Measurements from ENCODE around the gene ARVCF.

Gene ARVCF

DNA sequence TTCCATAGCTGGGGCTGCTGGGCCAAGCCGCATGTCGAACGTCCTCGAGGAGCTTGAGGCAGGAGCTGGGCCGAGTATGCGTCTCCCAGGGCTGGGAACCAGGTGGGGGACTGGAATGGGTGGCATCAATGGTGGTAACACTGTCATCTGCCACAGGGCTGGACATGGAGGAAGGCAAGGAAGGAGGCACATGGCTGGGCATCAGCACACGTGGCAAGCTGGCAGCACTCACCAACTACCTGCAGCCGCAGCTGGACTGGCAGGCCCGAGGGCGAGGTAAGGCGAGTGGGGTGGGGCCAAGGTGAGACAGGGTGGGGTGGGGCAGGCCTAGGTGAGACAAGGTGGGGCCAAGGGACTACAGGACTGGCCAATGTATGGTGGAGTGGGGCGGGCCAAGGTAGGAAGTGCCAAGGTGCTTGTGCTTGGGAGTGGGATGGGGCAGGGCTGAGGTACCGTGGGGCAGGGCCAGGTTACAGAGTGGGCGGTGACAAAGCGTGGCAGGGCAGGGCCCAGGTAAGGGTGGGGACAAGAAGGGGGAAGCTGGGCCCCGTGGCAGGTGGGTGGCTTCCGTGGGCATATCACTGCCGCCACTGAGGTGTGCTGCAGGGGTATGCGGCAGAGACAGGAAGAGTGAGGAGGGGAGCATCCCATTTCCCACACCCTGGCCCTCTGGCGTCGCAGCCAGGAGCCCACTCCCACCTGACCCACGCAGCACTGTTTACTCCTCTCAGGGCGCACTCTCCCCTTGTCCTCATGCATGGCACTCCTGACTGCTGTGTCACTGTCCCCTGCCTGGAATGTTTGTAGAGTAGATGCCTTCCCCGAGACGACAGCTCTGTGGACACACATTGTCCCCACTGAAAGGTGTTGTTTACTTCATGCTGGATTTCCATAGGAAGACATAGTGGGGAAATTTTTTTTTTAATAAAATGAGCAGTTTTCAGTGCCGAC, 36.0 kb upstream of the ARVCF start:
- DNase-seq, result no peak

DNA sequence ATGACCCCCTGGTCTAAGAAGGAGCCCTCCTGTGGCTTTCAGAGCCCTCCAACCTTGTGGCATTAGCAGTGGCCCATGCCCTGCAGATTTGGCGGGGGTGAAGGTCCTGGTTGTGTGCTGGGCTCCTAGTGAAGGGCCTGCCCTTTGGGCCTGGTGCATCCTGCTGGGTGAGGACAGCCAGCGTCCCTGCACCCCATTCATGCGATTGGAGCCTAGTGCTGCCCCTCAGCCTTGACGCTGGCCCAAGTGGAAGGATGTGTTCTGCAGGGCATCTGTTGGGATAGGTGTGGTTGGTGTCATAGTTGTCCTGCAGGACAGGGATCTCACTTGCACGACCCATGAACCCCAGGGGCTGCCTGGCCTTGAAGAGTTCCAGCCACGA, 35.3 kb upstream of the ARVCF start:
- DNase-seq, result no peak

DNA sequence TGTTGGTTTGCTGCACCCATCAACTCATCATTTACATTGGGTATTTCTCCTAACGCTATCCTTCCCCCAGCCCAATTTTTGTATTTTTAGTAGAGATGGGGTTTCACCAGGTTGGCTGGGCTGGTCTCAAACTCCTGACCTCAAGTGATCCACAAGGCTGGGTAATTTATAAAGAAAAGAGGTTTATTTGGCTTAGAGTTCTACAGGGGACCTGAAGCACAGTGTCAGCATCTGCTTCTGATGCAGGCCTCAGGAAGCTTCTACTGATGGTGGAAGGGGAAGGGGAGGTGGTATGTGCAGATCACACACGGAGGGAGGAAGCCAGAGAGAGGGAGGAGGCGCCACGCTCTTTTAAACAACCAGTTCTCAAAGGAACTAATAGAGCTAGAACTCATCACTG, 30.1 kb upstream of the ARVCF start:
- DNase-seq, result no peak

DNA sequence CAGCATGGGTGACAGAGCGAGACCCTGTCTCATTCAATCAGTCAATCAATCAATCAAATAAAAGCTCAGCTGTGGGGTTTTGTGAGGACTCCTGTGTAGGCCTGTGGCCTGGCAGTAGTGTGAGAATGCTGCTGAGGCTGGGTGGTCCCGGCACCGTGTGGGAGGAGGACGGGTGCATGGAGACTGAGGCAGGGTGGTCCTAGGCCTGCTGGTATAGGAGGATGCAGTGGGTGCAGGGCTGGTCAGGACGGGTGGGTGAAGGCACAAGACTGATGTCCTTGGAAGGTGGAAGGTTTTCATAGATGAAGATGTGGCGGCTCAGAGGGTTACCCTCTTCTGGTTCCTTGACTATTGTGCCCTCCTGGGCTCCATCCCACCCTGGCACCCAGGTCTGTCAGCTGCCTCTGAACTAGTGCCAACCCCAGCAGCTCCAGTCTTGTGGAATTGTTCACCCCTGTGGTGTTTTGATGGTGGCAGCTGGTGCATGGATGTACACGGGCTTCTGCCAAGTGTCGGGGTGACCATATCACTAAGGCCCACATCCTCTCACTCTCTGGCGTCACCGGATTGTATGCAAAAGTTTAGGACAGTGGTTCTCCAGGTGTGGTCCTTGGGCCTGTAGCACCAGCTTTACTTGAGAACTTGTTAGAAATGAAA, 28.0 kb upstream of the ARVCF start:
- DNase-seq, result no peak

DNA sequence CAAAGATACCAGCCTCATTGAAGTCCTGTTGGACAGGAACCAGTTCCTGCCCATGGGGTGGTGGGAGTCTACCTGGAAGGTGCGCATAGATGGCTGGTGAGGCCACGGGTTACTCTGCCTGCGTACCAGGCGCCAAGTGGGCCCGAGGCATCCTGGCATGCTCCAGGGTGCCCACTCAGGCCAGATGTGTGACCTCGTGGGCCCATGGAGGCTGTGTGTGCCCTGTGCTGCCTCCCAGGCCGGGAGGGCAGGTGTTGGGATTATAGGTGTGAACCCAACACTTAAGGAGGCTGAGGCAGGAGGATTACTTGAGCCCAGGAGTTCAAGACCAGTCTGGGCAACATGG, 27.3 kb upstream of the ARVCF start:
- DNase-seq, result no peak

DNA sequence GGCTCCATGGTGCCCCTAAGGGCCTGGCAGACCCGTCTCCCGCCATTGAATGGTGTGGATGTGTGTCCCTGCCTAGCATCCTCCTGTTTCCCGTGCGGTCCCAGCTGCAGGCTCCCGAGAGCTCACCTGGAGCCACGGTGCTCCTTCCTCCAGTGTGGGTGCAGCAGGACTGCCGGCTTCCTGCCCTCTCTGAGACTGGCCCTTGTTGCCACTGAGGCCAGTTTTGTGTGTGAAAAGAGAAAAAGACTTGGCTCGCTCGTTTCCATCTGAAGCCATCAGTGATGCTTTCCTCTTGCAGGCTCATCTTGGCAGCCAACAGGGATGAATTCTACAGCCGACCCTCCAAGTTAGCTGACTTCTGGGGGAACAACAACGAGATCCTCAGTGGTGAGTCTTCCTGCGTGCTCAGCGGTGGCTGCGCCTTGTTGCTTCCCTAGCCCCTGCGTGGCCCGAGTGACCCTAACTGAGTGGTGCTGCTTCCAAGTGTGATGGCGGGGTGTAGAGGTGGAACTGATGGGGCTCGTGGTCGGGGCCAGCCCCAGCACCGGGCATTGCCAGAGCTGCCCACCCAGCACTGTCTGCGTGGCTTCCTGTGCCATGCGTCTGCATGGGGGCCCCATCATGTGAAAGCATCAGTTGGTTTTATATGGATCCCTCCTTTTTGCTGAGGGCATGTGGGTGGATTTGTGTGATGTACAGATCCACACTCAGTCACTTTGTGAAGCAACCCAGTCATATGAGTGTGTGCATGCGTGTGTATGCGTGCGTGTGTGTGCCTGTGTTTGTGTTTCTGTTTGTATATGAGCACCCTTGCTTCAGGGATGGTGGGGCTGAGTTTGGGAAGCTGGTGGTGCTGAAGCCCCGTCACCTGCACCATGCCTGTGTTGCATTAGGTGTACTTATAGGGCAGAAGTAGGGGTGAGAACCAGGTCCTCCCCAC, 26.7 kb upstream of the ARVCF start:
- no peak for DNase-seq

DNA sequence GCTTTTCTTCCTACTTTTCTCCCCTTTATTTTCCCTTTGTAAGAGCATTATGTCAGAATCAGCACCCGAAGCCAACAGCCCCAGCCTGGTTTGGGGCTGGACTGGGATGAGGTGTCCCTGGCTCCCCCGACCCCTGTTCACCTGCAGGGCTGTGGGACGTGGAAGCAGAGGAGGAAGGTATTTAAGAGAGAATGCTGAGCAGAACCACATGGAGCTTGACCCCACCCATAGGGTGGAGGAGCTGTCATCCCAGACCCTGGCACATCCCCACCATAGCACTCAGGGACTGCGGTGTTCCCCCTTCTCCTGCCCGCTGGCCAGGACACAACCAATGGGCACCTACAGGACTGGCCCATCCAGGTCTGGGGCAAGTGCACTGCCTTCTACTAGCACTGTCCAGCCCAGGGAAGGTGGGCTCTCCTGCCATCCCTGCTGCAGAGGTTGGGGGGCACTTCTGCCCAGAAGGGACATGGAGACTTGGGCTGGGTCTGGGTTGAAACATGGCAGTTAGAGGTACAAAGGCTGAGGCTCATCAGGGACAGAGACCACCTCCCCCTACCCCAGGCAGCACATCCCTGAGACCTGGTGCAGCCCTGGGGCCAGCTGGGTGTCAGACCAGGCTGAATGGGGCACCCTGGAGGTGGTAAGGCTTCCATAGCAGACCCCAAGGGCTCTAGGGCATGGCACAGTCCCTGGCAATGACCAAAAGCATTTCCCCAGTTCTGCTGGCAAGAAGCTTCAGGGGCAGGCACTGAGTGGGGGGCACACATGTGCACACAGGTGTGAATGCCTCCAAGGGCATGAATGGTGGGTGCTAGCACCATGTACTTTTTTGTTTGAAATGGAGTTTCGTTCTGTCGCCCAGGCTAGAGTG, 23.9 kb upstream of the ARVCF start:
- no peak for DNase-seq

DNA sequence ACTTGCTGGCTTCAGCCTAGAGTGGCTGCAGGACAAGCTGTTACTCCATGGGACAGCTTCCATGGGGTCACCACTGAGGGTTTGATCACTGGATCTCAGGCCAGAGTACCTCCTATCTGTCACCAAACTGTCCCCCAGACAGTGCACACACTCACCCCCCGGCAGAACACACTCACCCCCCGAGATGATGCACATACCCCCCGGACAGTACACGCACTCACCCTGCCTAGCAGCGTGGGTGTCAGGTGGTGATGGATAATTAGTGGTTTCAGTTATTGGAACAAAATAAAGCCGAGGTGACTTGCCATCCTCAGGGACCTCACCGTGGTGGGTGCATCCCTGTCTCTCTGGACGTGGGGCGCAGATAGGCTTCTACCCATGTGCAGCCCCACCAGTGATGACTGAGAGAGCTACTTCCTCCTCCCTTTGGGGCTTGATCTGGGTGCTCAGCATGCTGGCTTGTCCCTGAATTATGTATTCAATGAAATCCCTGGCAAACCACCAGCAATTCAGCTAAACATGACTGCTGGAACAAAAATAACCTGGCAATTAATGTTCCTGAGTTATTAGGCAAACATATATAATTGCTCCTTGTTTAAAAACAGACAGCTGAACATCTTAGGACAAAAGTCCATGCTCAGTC, 23.2 kb upstream of the ARVCF start:
- no peak for DNase-seq

DNA sequence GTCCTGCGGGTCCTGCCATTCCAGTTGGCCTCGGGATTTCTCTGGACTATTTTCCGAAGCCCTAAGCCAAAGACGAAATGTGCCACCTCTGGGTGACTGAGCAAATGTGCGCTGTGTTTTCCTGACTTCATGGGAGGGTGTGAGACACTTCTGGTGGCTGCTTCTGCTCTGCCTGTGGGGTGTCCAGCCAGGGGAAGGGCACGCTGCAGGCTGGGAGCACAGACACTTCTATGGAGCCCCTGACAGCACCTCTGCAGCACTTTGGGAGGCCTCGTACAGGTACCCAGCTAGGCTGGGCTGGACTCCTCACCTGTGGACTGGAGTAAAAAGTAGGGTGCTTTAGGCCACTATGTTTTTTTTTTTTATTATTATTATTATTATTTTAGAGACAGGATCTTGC, 22.0 kb upstream of the ARVCF start:
- no peak for DNase-seq

DNA sequence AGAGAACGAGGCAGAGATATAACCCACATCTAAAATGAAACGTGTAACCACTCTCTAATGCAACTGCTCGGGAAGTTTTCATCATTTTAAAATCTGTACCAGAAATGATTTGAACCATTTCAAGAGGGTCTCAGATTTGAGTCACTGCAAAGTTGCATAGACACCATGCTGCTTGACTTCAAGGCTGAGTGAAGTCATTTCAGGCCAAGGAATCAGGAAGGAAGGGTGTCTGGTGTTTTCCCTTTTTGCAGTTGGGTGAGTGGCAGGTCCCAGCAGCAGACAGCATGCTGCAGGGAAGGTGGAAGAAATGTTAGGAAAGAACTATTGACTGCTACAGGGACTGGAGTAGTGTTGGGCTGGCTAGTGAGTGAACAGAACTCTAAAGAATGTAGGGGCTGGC, 20.8 kb upstream of the ARVCF start:
- DNase-seq, result no peak

DNA sequence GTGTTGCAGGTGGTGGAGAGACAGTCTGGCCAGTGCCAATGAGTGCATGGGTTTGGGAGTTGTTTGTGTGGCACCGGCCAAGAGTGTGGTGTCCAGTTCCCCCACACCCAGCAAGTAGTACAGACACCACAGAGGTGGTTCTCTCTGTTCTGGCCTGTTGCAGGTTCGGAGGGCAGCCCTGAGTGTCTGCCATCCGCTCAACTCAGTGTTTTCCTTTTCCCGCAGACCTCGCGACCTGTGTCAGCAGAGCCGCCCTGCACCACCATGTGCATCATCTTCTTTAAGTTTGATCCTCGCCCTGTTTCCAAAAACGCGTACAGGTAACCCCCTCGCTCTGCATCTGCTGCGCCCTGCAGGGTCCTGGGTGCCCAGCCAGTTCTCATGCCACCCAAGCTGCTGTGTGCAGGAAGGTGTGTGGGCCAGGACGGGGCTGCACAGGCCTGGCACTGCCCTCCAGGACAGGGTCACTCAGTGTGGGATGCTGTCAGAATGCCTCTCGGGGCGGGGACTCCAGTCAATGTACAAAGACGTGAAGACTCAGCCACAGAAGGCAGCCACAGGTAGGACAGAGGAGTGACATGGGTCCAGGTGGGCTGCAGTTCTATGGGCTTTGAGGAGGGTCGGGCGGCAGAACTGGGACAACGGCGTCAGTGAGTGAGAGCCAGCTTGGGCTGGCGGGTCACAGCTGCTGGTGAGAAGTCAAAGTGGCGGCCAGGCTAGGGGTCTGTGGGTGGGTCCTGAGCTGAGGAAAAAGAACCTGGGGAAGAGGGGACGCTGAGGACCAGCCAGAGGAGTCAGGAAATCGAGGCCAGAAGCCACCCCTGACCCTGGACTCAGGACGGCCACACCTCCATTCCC, 20.1 kb upstream of the ARVCF start:
- no peak for DNase-seq

DNA sequence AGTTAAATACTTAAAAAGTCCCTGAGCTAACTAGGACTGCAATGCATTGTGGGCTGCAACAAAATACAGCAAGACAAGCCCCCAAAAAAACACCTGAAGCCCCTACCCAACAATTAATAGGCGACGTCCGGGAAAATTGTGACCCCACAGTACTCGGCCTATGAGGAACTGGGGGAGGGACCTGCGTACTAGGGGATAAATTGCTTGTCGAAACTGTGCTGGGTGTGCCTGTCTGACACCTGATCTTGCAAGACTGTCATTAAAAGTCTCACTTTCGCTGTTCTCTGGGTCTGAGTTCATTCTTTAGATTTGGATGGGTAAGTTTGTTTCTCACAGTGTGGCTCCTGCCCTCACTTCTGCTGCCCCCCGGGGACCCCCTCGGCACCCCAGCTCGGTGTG, 19.5 kb upstream of the ARVCF start:
- no peak for DNase-seq

DNA sequence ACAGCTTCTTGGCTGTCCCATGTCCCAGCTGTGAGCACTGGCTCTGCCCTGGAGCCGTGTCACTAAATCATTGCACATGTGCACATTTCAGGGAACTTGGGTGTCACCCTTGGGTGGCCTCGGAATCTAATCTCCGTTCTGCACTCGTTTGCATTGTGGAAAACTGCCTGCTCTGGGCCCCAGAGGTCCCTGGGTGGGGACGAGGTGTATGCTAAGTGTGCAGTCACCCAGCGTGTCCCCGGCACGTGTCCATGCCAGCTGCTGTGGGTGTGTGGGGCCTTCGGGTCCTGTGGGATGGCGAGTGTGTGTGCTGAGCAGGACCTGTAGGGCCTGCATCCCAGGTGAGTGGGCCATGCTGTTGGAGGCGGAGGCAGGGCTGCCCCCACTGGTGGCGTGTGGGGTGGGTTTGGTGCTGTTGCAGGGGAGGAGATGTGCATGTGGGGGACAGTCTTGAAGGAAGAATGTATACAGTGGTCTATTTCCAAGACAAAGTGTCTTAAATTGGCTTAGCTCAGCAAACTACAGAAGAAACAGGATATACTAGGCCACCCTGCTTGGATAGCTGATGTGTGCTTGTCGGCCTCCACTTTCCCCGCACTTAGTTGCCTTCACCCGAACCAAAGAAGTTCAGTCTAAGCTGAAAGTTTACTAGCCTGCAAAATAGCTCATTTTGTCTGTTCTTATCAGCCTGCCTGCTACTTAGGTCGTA, 18.9 kb upstream of the ARVCF start:
- DNase-seq, result no peak

DNA sequence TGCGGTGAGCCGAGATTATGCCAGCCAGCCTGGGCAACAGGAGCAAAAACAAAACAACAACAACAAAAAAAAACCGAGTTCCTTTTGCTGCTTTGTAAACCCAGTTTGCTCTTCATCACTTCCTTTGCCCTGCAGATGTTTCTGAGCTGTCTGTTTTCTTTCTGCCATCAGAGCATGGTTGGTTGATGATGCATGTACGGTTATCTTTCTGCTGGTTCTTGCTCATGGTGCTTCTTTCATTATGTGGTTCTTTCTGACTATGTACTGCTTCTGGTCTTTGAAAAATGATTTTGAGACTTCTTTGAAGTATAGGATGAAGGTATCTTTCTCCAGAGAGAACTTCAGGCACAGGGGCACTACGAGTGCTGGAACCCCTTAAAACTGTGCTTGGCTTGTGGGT, 17.5 kb upstream of the ARVCF start:
- DNase-seq, result no peak

DNA sequence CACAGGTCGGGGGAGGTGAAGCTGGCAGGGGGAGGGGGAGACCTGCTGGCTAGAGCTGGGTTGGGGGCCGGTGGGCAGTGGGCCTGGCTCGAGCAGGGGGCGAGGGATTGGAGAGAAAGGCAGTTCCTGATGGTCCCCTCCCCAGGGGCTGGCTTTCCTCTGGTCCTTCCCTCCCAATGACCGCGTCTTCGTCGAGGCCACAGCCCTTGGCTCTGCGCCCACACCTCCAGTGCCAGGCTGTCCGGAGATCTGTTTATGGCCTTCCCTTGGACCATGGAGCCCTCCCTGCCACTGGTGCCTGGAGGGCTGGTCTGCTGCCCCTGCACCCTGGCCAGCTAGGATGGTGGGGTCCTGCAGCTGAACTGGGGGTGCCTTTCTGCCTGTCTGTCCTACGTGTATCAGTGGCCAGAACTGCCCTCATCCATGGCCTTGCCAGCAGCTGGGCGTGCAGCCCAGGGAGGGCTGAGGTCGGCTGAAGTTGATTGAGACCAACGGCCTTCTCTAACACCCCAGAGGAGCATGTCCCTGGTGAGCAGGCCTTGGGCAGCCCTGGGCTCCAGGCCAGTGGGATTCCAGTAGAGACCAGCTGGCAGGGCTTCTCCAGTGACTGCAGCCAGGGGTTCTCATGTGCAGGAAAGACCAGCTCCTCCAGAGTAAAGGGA, 16.6 kb upstream of the ARVCF start:
- no peak for DNase-seq

DNA sequence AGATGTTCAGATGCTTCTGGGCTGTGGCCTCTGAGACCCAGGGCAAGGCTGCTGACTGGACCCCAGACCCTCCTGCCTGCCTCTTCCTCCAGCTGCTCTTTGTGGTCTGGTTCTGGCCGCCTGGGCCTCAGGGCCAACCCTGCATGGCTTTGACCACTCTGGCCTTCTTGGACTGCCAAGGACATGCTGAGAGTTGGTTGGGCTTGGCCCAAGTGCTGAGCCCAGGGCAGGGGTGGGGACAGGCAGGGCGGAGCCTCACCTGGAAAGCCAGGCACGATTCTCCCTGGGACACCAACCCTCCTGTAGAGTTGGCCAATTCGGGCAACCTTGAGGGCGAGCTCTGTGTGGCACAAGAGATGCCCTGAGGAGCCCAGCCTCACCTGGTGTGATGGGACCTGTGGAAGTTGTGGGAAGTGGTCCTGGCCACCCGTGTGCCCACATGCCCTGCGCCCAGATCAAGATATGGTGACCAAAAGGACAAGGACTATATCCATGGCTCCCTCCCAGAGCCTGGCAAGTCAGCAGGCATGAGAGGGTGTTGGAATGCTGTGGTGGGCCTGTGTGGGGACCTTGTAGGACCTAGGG, 15.9 kb upstream of the ARVCF start:
- DNase-seq, result no peak

DNA sequence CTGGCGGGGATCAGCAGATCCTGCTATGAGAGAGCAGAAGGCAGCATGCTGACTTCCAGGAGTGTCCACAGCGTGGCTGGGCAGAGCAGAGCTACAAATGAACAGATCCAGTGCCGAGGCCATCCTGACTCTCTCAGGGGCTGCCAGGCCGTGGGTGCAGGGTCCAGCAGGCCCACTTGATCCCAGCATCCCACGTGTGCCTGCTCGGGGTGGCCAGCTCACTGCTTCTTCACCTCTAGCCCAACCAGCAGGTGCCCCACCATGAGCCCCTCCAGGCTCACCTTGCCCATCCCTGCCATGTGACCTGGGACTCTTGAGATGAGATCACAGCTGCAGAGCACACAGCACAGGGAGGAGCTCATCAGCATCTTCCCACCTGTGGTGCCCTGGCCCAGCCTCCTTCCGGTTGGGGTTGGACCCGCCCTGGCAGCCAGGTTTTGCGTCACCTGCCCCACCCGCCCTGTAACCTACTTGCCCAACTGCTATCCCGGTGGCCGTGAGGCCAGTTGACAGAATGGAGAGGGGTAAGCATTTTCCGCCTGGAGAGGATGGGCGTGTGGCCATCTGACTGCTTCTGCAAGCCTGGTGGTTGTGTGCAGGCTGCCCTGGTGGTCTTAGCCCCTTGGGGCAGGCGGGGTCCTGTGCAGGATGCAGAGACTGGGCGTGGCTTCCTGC, 15.2 kb upstream of the ARVCF start:
- DNase-seq, result peak; percentile 23

DNA sequence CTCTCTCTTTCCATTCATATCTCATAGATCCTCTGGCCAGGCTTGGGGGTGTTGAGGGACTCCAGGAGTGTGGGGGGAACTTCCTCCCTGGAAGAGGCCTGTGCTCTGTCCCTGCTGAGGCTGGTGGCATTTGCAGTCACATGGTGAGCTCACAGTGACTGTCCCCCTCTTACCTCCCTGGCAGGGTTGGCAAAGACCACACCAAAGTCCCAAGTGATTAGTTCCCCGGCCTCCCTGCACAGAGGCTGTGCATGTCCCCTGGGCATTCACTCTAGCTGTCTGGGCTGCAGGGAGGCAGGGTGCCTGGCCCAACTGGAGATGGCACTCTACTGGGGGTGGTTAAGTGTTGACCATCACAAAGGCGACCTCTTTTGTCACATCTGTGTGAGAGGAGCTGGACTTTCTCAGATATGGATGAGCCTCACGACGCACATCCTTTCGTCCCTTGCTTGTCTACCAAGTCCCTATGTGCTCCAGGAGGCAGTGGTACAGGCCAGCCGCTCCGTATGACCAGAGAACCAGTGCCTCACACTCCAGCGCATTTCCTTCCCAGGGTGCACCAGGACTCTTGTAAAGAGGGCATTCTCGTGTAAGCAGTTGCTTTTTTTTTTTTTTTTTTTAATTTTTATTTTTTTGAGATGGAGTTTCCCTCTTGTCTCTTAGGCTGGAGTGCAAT, 13.1 kb upstream of the ARVCF start:
- DNase-seq, result no peak
